GM12872 (cell line): ENCODE measurements around the gene LRP1B.

ENCODE experiments used
- CTCF ChIP-seq: IDR thresholded peaks from 3 replicates; pipeline ENCODE4 v1.5.1; 2011; ENCODE audit warnings: low read depth, mild to moderate bottlenecking, low read length, moderate library complexity; ENCODE audit not compliant: insufficient read depth

LRP1B gene

GRCh38 chr2:140200764-140201163 is 1930.1 kb downstream of the LRP1B start:
- no peak for TF ChIP-seq CTCF

- TF ChIP-seq CTCF: no peak
Measured at GRCh38 chr2:140200307-140200706, 1930.5 kb downstream of the LRP1B start.

- TF ChIP-seq CTCF: no peak
Measured at GRCh38 chr2:140199312-140199711, 1931.5 kb downstream of the LRP1B start.

GRCh38 chr2:140187086-140187485 is 1943.7 kb downstream of the LRP1B start:
- TF ChIP-seq CTCF: no peak

- TF ChIP-seq CTCF: no peak
Measured at GRCh38 chr2:140186313-140186712, 1944.5 kb downstream of the LRP1B start.

- no peak for TF ChIP-seq CTCF
Measured at GRCh38 chr2:140185076-140185475, 1945.7 kb downstream of the LRP1B start.

- no peak for TF ChIP-seq CTCF
Measured at GRCh38 chr2:140183056-140183765, 1947.6 kb downstream of the LRP1B start.
